HG03439 (cell line): ENCODE results near the gene SLC35E4.
"Not testable (repeated sequence)": the region's sequence is repeated elsewhere in the genome, so short reads cannot be mapped to it uniquely, and the experiment has no call there.

Source experiments
- ATAC-seq: cut with Tn5 transposase; IDR thresholded peaks from one replicate; pipeline ENCODE4 v1.9.1; 2021; ENCODE audit warnings: mild to moderate bottlenecking, moderate library complexity; ENCODE audit not compliant: unreplicated experiment

SLC35E4 gene, protein sequence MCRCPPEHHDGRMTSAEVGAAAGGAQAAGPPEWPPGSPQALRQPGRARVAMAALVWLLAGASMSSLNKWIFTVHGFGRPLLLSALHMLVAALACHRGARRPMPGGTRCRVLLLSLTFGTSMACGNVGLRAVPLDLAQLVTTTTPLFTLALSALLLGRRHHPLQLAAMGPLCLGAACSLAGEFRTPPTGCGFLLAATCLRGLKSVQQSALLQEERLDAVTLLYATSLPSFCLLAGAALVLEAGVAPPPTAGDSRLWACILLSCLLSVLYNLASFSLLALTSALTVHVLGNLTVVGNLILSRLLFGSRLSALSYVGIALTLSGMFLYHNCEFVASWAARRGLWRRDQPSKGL

GRCh38 chr22:30635273-30636225 is at the start of gene SLC35E4:
SLC35E4 (plus strand) TSS chr22:30635781; CDS start chr22:30636451, 670 bp downstream.
- peak; percentile 61 for ATAC-seq

GRCh38 chr22:30586414-30586813 is 49.2 kb upstream of the SLC35E4 start:
- no peak for ATAC-seq

- no peak for ATAC-seq
Observed at GRCh38 chr22:30591191-30591587, 44.4 kb upstream of the SLC35E4 start.

- peak; percentile 97 for ATAC-seq
Observed at GRCh38 chr22:30591588-30592359, 43.8 kb upstream of the SLC35E4 start, which contains the start of gene PES1. PES1 (minus strand) TSS chr22:30591910; CDS start chr22:30591833, 77 bp downstream.

DNA sequence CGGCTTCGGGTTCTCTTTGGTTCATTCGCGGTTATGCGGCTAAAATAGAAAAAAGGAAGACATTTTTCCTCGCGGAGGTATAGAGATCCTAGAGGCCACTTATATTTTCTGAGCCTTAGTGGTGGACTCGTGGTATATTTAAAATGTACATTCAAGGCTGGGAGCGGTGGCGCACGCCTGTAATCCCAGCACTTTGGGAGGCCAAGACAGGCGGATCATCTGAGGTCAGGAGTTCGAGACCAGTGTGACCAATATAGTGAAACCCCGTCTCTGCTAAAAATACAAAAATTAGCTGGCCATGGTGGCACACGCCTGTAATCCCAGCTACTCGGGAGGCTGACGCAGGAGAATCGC is 43.2 kb upstream of the SLC35E4 start:
- ATAC-seq = not testable (repeated sequence)

- no peak for ATAC-seq
Observed at GRCh38 chr22:30596199-30596598, 39.4 kb upstream of the SLC35E4 start.

DNA sequence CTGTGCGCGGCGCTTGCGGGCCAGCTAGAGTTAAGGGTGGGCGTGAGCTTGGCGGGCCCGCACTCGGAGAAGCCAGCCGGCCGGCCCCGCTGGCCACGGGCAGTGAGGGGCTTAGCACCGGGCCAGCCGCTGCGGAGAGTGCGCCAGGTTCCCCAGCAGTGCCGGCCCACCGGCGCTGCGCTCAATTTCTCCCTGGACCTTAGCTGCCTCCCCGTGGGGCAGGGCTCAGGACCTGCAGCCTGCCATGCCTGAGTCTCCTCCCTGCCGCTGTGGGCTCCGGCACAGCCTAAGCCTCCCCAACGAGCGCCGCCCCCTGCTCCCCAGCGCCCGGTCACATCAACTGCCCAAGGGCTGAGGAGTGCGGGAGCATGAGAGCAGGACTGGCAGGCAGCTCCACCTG is 38.7 kb upstream of the SLC35E4 start:
- ATAC-seq = no peak

DNA sequence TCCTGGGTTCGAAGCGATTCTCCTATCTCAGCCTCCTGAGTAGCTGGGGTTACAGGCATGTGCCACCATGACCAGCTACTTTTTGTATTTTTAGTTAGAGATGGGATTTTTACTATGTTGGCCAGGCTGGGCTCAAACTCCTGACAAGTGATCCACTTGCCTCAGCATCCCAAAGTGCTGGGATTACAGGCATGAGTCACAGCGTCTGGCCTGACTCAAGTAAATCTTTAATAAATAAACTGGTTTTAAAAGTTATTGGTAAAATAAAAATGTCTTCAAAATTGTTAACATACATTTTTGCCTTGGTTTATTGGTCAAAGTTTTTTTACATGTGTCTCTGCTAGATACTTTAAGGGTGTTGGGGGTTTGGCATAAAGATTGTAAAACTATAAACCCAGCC is 36.6 kb upstream of the SLC35E4 start:
- no peak for ATAC-seq

DNA sequence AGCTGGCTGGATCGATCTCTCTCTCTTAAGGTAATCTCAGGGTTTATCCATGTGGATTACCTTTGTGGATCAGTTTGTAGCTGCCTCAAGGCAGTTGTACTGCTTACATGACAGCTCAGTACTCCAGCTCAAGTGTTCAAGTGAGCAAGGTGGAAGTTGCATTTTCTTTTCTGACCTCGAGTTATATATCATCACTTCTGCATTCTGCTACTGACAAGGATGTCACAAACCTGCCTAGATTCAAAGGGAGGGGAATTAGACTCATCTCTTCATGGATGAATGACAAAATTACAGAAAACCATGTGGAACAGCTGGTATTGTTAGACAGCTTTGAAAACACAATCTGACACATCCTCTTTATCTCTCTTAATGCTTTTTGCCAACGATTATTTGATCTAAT is 34.7 kb upstream of the SLC35E4 start:
- no peak for ATAC-seq

- ATAC-seq = no peak
Observed at GRCh38 chr22:30601464-30601863, 34.1 kb upstream of the SLC35E4 start.

DNA sequence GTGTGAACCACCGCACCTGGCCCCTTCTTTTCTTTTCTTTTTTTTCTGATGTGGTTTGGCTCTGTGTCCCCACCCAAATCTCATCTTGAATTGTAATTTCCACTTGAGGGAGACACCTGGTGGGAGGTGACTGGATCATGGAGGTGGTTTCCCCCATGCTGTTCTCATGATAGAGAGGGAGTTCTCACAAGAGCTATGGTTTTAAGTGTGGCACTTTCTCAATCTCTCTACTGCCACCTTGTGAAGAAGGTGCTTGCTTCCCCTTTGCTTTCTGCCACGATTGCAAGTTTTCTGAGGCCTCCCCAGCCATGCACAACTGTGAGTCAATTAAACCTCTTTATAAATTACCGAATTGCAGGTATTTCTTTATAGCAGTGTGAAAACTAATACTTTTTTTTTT is 33.5 kb upstream of the SLC35E4 start:
- no peak for ATAC-seq

- ATAC-seq = no peak
Observed at GRCh38 chr22:30603801-30604200, 31.8 kb upstream of the SLC35E4 start.

GRCh38 chr22:30604723-30605122 is 30.9 kb upstream of the SLC35E4 start:
- no peak for ATAC-seq

GRCh38 chr22:30605449-30606110 is 30.0 kb upstream of the SLC35E4 start:
- no peak for ATAC-seq

DNA sequence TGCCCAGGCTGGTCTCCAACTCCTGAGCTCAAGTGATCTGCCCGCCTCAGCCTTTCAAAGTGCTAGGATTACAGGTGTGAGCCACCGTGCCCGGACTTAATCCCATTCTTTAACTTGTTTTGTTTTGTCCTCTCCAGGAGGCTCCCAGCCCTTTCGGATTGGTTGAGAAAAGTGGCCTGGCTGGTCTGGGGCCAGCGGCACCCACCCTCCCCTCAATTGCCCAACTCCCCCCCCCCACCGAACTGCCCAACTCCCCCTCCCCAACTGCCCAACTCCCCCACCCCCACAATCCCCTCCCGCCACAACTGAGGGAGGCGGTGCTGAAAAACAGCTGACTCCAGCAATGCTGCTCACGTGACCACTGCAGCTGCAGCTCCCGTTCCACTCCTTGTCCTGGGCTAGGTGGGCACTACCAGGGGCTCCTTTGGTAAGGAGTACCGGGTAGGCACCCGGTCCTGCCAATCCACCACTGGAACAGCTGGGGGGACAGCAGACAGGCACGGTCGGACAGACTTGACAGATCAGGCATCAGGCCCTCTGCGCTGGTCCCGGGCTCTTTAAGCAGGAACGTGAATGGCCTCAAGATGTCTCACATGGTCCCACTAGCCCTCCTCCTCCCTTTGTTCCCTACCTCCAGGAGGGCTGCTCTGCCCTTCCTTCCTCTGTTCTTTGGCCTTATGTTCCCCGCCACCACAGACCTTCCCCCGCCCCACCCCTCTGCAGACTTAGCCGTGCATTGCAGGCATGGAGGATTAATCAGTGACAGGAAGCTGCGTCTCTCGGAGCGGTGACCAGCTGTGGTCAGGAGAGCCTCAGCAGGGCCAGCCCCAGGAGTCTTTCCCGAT is 28.9 kb upstream of the SLC35E4 start, which contains the start of gene TCN2:
TCN2 (plus strand) TSS at position 720 of the 845 bp plus-strand sequence. CDS start 158 bp downstream, outside the sequence.
- no peak for ATAC-seq

DNA sequence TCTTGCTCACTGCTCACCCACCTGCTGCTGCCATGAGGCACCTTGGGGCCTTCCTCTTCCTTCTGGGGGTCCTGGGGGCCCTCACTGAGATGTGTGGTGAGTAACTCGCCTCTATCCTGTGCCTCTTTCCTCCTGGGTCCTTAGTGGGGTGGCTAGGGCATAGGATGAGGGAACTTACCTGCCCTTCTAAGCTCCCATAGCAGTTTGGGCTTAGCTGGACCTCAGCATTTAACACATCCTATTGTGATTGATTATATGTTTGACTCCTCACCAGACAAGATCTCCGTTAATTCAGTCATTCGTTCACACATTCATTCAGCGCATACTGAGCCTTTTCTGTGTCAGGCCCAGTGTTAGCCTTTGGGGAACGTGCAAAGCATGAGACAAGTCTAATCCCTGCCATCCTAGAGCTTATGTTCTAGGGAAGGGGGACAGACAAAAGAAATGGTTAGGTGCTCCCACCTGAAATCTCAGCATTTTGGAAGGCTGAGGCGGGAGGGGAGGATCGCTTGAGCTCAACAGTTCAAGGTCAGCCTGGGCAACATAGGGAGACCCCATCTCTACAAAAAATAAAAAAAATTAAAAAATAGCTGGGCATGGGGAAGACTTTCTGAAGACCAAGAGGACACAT is 28.2 kb upstream of the SLC35E4 start:
- ATAC-seq = no peak

GRCh38 chr22:30607939-30608338 is 27.6 kb upstream of the SLC35E4 start:
- ATAC-seq = no peak

- ATAC-seq = peak; percentile 40
Observed at GRCh38 chr22:30609260-30610185, 26.1 kb upstream of the SLC35E4 start.
